Measurements from ENCODE around the gene MYO18A. TPM values are rescaled to one million over a fixed set of nuclear protein-coding genes. Genes with fewer than 3 reads are reported as not detected.

Gene MYO18A
- total RNA-seq, 2 experiments from 2014 or later, result 46.3 to 47.1 TPM

GRCh38 chr17:29123111-29123510 is 57.1 kb downstream of the MYO18A start:
- no peak for DNase-seq
- Mint-ChIP-seq H3K4me3 (no peak overlapping the region), H3K27me3 (no peaks in the 10 kb centered on the region), H3K27ac (no peak overlapping the region), H3K9me3 (no peaks in the 10 kb centered on the region), H3K4me1 (ENCODE audit: low read depth) (no peaks in the 10 kb centered on the region), H3K36me3 (peaks cover 3% of the 10 kb centered on the region)
- intact Hi-C loops (cut with micrococcal nuclease), result no loop called here
- ChIA-PET CTCF (interaction anchor here (1.0 to 18.9 kb wide), 10 partner anchors 5 to 170 kb away, joined by 3 to 394 read pairs (median 6); no protein-coding TSS in a partner anchor), POLR2A (no interaction called here)

GRCh38 chr17:29121442-29121841 is 58.8 kb downstream of the MYO18A start:
- H3K9me3 Mint-ChIP-seq, result no peaks in the 10 kb centered on the region
- peaks cover 4% of the 10 kb centered on the region for H3K4me1 Mint-ChIP-seq (ENCODE audit: low read depth)
- H3K4me3 Mint-ChIP-seq, result no peak overlapping the region
- no peak for DNase-seq
- H3K27me3 Mint-ChIP-seq, result no peaks in the 10 kb centered on the region
- H3K36me3 Mint-ChIP-seq, result peaks cover 3% of the 10 kb centered on the region
- ChIA-PET CTCF (interaction anchor here (1.9 to 9.5 kb wide), 3 partner anchors 11 to 156 kb away, joined by 5 to 216 read pairs (median 15); no protein-coding TSS in a partner anchor), POLR2A (no interaction called here)
- intact Hi-C loops (cut with micrococcal nuclease), result no loop called here
- no peak overlapping the region for H3K27ac Mint-ChIP-seq

- CTCF ChIA-PET, result interaction anchor here (1.1 to 9.5 kb wide), 7 partner anchors 9 to 155 kb away, joined by 3 to 216 read pairs (median 6); partner anchors contain the start of gene MYO18A
- Mint-ChIP-seq H3K9me3 (no peaks in the 10 kb centered on the region), H3K27ac (no peak overlapping the region), H3K36me3 (peaks cover 3% of the 10 kb centered on the region), H3K4me1 (ENCODE audit: low read depth) (peaks cover 4% of the 10 kb centered on the region), H3K27me3 (no peaks in the 10 kb centered on the region), H3K4me3 (no peak overlapping the region)
- intact Hi-C loops (cut with micrococcal nuclease), result no loop called here
- POLR2A ChIA-PET, result no interaction called here
- no peak for DNase-seq
Measured at GRCh38 chr17:29120433-29120832, 59.8 kb downstream of the MYO18A start.

- H3K27ac Mint-ChIP-seq, result no peak overlapping the region
- H3K36me3 Mint-ChIP-seq, result peaks cover 3% of the 10 kb centered on the region
- intact Hi-C loops (cut with micrococcal nuclease), result loop anchor here (5.0 to 10.0 kb wide), 3 partner anchors 167 to 474 kb away; partner anchors contain the start of genes BLTP2, NEK8, PHF12 and TLCD1
- no peaks in the 10 kb centered on the region for H3K9me3 Mint-ChIP-seq
- CTCF ChIA-PET, result interaction anchor here (0.8 to 9.5 kb wide), 11 partner anchors 8 to 166 kb away, joined by 3 to 216 read pairs (median 6); partner anchors contain the start of gene MYO18A
- POLR2A ChIA-PET, result no interaction called here
- H3K4me1 Mint-ChIP-seq (ENCODE audit: low read depth), result peaks cover 4% of the 10 kb centered on the region
- H3K27me3 Mint-ChIP-seq, result no peaks in the 10 kb centered on the region
- no peak for DNase-seq
- H3K4me3 Mint-ChIP-seq, result no peak overlapping the region
Measured at GRCh38 chr17:29119265-29119664, 60.9 kb downstream of the MYO18A start.

- DNase-seq, result peak; percentile 87
- ChIA-PET POLR2A (interaction anchor here (0.8 to 1.3 kb wide), 4 partner anchors 21 to 390 kb away, joined by 3 to 7 read pairs (median 4); no protein-coding TSS in a partner anchor), CTCF (interaction anchor here (0.5 to 12.6 kb wide), 81 partner anchors 9 to 728 kb away, joined by 3 to 475 read pairs (median 4); partner anchors contain the start of genes FAM222B, MYO18A, NEK8 and PHF12)
- Mint-ChIP-seq H3K27me3 (no peaks in the 10 kb centered on the region), H3K27ac (no peak overlapping the region), H3K9me3 (no peaks in the 10 kb centered on the region), H3K4me1 (ENCODE audit: low read depth) (peaks cover 4% of the 10 kb centered on the region), H3K4me3 (no peak overlapping the region), H3K36me3 (peaks cover 3% of the 10 kb centered on the region)
- intact Hi-C loops (cut with micrococcal nuclease), result loop anchor here (2.0 to 10.0 kb wide), 4 partner anchors 152 to 472 kb away; partner anchors contain the start of genes BLTP2, NEK8, PHF12 and TLCD1
Measured at GRCh38 chr17:29116804-29117753, 63.1 kb downstream of the MYO18A start.

GRCh38 chr17:29115961-29116803 is 64.0 kb downstream of the MYO18A start:
- CTCF ChIA-PET, result interaction anchor here (0.5 to 12.6 kb wide), 65 partner anchors 8 to 518 kb away, joined by 3 to 475 read pairs (median 4); partner anchors contain the start of genes FAM222B, MYO18A, PHF12 and TLCD1

GRCh38 chr17:29115435-29115834 is 64.8 kb downstream of the MYO18A start:
- no peak for DNase-seq
- intact Hi-C loops (cut with micrococcal nuclease), result loop anchor here (5.0 to 10.0 kb wide), 3 partner anchors 163 to 471 kb away; partner anchors contain the start of genes BLTP2, NEK8, PHF12 and TLCD1
- ChIA-PET POLR2A (interaction anchor here (1.2 kb wide), 1 partner anchor 388 kb away, joined by 7 read pairs; no protein-coding TSS in a partner anchor), CTCF (interaction anchor here (0.7 to 12.6 kb wide), 21 partner anchors 11 to 469 kb away, joined by 3 to 475 read pairs (median 15); partner anchors contain the start of genes MYO18A and TLCD1)
- no peak overlapping the region for H3K4me3 Mint-ChIP-seq
- H3K27me3 Mint-ChIP-seq, result no peaks in the 10 kb centered on the region
- H3K4me1 Mint-ChIP-seq (ENCODE audit: low read depth), result peaks cover 4% of the 10 kb centered on the region
- no peak overlapping the region for H3K27ac Mint-ChIP-seq
- peaks cover 8% of the 10 kb centered on the region for H3K36me3 Mint-ChIP-seq
- no peaks in the 10 kb centered on the region for H3K9me3 Mint-ChIP-seq

More at GRCh38 chr17:29115961-29116803, 64.0 kb downstream of the MYO18A start:
- H3K9me3 Mint-ChIP-seq, result no peaks in the 10 kb centered on the region
- H3K27ac Mint-ChIP-seq, result no peak overlapping the region
- POLR2A ChIA-PET, result interaction anchor here (1.2 to 1.3 kb wide), 2 partner anchors 22 to 389 kb away, joined by 4 to 7 read pairs; no protein-coding TSS in a partner anchor
- H3K36me3 Mint-ChIP-seq, result peaks cover 7% of the 10 kb centered on the region
- peaks cover 4% of the 10 kb centered on the region for H3K4me1 Mint-ChIP-seq (ENCODE audit: low read depth)
- H3K4me3 Mint-ChIP-seq, result no peak overlapping the region
- intact Hi-C loops (cut with micrococcal nuclease), result loop anchor here (2.0 to 10.0 kb wide), 4 partner anchors 151 to 471 kb away; partner anchors contain the start of genes BLTP2, NEK8, PHF12 and TLCD1
- DNase-seq, result peak; percentile 64
- H3K27me3 Mint-ChIP-seq, result no peaks in the 10 kb centered on the region

- DNase-seq, result no peak
- H3K4me3 Mint-ChIP-seq, result no peak overlapping the region
- H3K9me3 Mint-ChIP-seq, result no peaks in the 10 kb centered on the region
- ChIA-PET POLR2A (no interaction called here), CTCF (interaction anchor here (0.7 to 12.6 kb wide), 8 partner anchors 13 to 387 kb away, joined by 3 to 475 read pairs (median 15); partner anchors contain the start of gene MYO18A)
- no peaks in the 10 kb centered on the region for H3K27me3 Mint-ChIP-seq
- H3K4me1 Mint-ChIP-seq (ENCODE audit: low read depth), result peaks cover 4% of the 10 kb centered on the region
- H3K36me3 Mint-ChIP-seq, result peaks cover 11% of the 10 kb centered on the region
- H3K27ac Mint-ChIP-seq, result no peak overlapping the region
- intact Hi-C loops (cut with micrococcal nuclease), result loop anchor here (10.0 kb wide), 1 partner anchor 469 kb away; the partner anchor contains the start of gene BLTP2
Measured at GRCh38 chr17:29114141-29114540, 66.1 kb downstream of the MYO18A start.

GRCh38 chr17:29113334-29113733 is 66.9 kb downstream of the MYO18A start:
- H3K4me3 Mint-ChIP-seq, result no peak overlapping the region
- POLR2A ChIA-PET, result no interaction called here
- DNase-seq, result no peak
- peaks cover 4% of the 10 kb centered on the region for H3K4me1 Mint-ChIP-seq (ENCODE audit: low read depth)
- CTCF ChIA-PET, result interaction anchor here (0.7 to 12.6 kb wide), 8 partner anchors 12 to 386 kb away, joined by 3 to 475 read pairs (median 6); no protein-coding TSS in a partner anchor
- H3K27me3 Mint-ChIP-seq, result no peaks in the 10 kb centered on the region
- peaks cover 12% of the 10 kb centered on the region for H3K36me3 Mint-ChIP-seq
- intact Hi-C loops (cut with micrococcal nuclease), result loop anchor here (10.0 kb wide), 1 partner anchor 469 kb away; the partner anchor contains the start of gene BLTP2
- no peaks in the 10 kb centered on the region for H3K9me3 Mint-ChIP-seq
- no peak overlapping the region for H3K27ac Mint-ChIP-seq

GRCh38 chr17:29112771-29113295 is 67.4 kb downstream of the MYO18A start:
- ChIA-PET CTCF (interaction anchor here (0.7 to 12.6 kb wide), 15 partner anchors 12 to 386 kb away, joined by 3 to 475 read pairs (median 8); partner anchors contain the start of gene TLCD1), POLR2A (no interaction called here)
- H3K36me3 Mint-ChIP-seq, result peaks cover 12% of the 10 kb centered on the region
- peaks cover 4% of the 10 kb centered on the region for H3K4me1 Mint-ChIP-seq (ENCODE audit: low read depth)
- H3K27ac Mint-ChIP-seq, result no peak overlapping the region
- intact Hi-C loops (cut with micrococcal nuclease), result loop anchor here (10.0 kb wide), 1 partner anchor 468 kb away; the partner anchor contains the start of gene BLTP2
- DNase-seq, result no peak
- H3K4me3 Mint-ChIP-seq, result no peak overlapping the region
- H3K9me3 Mint-ChIP-seq, result no peaks in the 10 kb centered on the region
- no peaks in the 10 kb centered on the region for H3K27me3 Mint-ChIP-seq
